SK-N-SH (cell line): ENCODE measurements around the gene NME5. TPM values are rescaled to one million over a fixed set of nuclear protein-coding genes. Genes with fewer than 3 reads are reported as not detected.

ENCODE experiments used
- CTCF ChIA-PET: fragments of 300-600, 350-600 bp; formaldehyde crosslinking; extraction: SDS; loops from one replicate; lab custom pipeline; 2021; lab: Yijun Ruan, JAX
- POLR2A ChIA-PET: fragments of 350-600 bp; sonication (Branson Sonifier 250); formaldehyde crosslinking; extraction: SDS; loops from one replicate; lab custom pipeline; 2020; ENCODE audit warnings: antibody characterized with exemption, inconsistent platforms; lab: Yijun Ruan, JAX
- DNase-seq: peaks from one replicate; pipeline ENCODE4 v3.0.0; 2012
- H2AFZ ChIP-seq: fragments of 200-600 bp; sonication (generic); 2 replicates; pipeline ENCODE4 v1.8.1; 2016; ENCODE audit warnings: antibody characterized with exemption, mild to moderate bottlenecking, low read depth
- H3F3A ChIP-seq: fragments of 200-600 bp; sonication (generic); replicated peaks from 2 replicates; pipeline ENCODE3; 2016; ENCODE audit warnings: antibody characterized with exemption, mild to moderate bottlenecking; ENCODE audit not compliant: insufficient read depth
- H3K27ac ChIP-seq, 2 experiments: fragments of 200-500 bp in 1 of 2; fragments of 200-600 bp in 1 of 2; sonication (Bioruptor generic) in 1 of 2; sonication (generic), shearing (Covaris generic) in 1 of 2; 2 replicates each; pipeline versions ENCODE4 v1.5.1 to v1.6.1; 2014 to 2016; ENCODE audit warnings: low read depth in 2 of 2, inconsistent platforms in 1 of 2, low read length in 1 of 2, mild to moderate bottlenecking in 1 of 2, mixed read lengths in 1 of 2
- H3K27me3 ChIP-seq: fragments of 200-600 bp; sonication (generic), shearing (Covaris generic); 2 replicates; pipeline ENCODE4 v1.6.1; 2016; ENCODE audit warnings: mixed run types; ENCODE audit not compliant: insufficient read depth
- H3K36me3 ChIP-seq, 2 experiments: fragments of 200-500 bp in 1 of 2; fragments of 200-600 bp in 1 of 2; sonication (Bioruptor generic) in 1 of 2; sonication (generic) in 1 of 2; replicated peaks in 1 of 2; 2 replicates each; pipeline versions ENCODE3 to v1.5.1; 2014 to 2016; ENCODE audit warnings: low read length in 1 of 2, mild to moderate bottlenecking in 1 of 2; ENCODE audit not compliant: insufficient read depth in 2 of 2, control insufficient read depth in 1 of 2
- H3K4me1 ChIP-seq, 2 experiments: fragments of 200-500 bp in 1 of 2; fragments of 200-600 bp in 1 of 2; sonication (Bioruptor generic) in 1 of 2; sonication (generic), shearing (Covaris generic) in 1 of 2; 2 replicates each; pipeline versions ENCODE4 v1.5.1 to v1.6.1; 2014 to 2016; ENCODE audit warnings: low read depth in 1 of 2, low read length in 1 of 2, mixed run types in 1 of 2; ENCODE audit not compliant: insufficient read depth in 2 of 2, control insufficient read depth in 1 of 2
- H3K4me2 ChIP-seq: fragments of 200-600 bp; sonication (generic), shearing (Covaris generic); 2 replicates; pipeline ENCODE4 v1.6.1; 2017; ENCODE audit warnings: mixed run types
- H3K4me3 ChIP-seq, 2 experiments: fragments of 200-500 bp in 1 of 2; fragments of 200-600 bp in 1 of 2; sonication (Bioruptor generic) in 1 of 2; sonication (generic), shearing (Covaris generic) in 1 of 2; 2 replicates each; pipeline versions ENCODE4 v1.5.1 to v1.8.1; 2014 to 2016; ENCODE audit warnings: low read depth in 2 of 2, inconsistent platforms in 1 of 2, low read length in 1 of 2, mild to moderate bottlenecking in 1 of 2, mixed read lengths in 1 of 2, moderate library complexity in 1 of 2
- H3K79me2 ChIP-seq: fragments of 200-600 bp; sonication (generic); 2 replicates; pipeline ENCODE4 v1.8.1; 2017; ENCODE audit warnings: mild to moderate bottlenecking; ENCODE audit not compliant: insufficient read depth
- H3K9ac ChIP-seq: fragments of 200-600 bp; sonication (generic); 2 replicates; pipeline ENCODE4 v1.6.1; 2017; ENCODE audit warnings: mixed run types
- H3K9me2 ChIP-seq: fragments of 200-600 bp; sonication (generic); 2 replicates; pipeline ENCODE4 v1.6.1; 2017; ENCODE audit warnings: mixed run types
- H3K9me3 ChIP-seq: fragments of 200-600 bp; sonication (generic); 2 replicates; pipeline ENCODE4 v1.6.1; 2017; ENCODE audit warnings: mixed run types, mild to moderate bottlenecking, moderate library complexity
- H4K20me1 ChIP-seq: fragments of 200-600 bp; sonication (generic); 2 replicates; pipeline ENCODE4 v1.6.1; 2017; ENCODE audit warnings: mild to moderate bottlenecking, mixed run types; ENCODE audit not compliant: insufficient read depth
- EP300 ChIP-seq, 2 experiments: IDR thresholded peaks; 2 replicates each; pipeline versions ENCODE4 v1.4.0 to v1.6.1; 2012; ENCODE audit warnings: borderline replicate concordance in 1 of 2, low read depth in 1 of 2, low read length in 1 of 2
- EZH2phosphoT487 ChIP-seq: fragments of 200-600 bp; sonication (generic); IDR thresholded peaks from 2 replicates; pipeline ENCODE4 v1.6.1; 2017; ENCODE audit warnings: low read depth, mixed run types, mild to moderate bottlenecking, antibody characterized with exemption, moderate library complexity, borderline replicate concordance
- FOSL2 ChIP-seq: IDR thresholded peaks from 2 replicates; pipeline ENCODE4 v1.4.0; 2012; ENCODE audit warnings: low read depth, mild to moderate bottlenecking, moderate library complexity, borderline replicate concordance
- FOXM1 ChIP-seq: IDR thresholded peaks from 2 replicates; pipeline ENCODE4 v1.4.0; 2012; ENCODE audit warnings: low read depth, mild to moderate bottlenecking
- IRF3 ChIP-seq: fragments of 150-350 bp; IDR thresholded peaks from 2 replicates; pipeline ENCODE4 v1.6.1; 2016; ENCODE audit warnings: mild to moderate bottlenecking, low read depth, low read length
- JUND ChIP-seq: IDR thresholded peaks from 2 replicates; pipeline ENCODE4 v1.4.0; 2012
- MXI1 ChIP-seq: IDR thresholded peaks from 2 replicates; pipeline ENCODE4 v1.6.1; 2012; ENCODE audit warnings: mild to moderate bottlenecking, low read depth, low read length, improper control_type of control experiment
- NFIC ChIP-seq: IDR thresholded peaks from 2 replicates; pipeline ENCODE4 v1.4.0; 2012; ENCODE audit warnings: borderline replicate concordance
- POLR2AphosphoS5 ChIP-seq: IDR thresholded peaks from 2 replicates; pipeline ENCODE4 v1.6.1; 2012; ENCODE audit warnings: low read depth, low read length
- RAD21 ChIP-seq: IDR thresholded peaks from 2 replicates; pipeline ENCODE4 v1.6.1; 2012; ENCODE audit warnings: mild to moderate bottlenecking, low read length
- SIN3A ChIP-seq: IDR thresholded peaks from 2 replicates; pipeline ENCODE4 v1.6.1; 2012; ENCODE audit warnings: low read depth, mild to moderate bottlenecking, low read length, moderate library complexity, borderline replicate concordance
- SMC3 ChIP-seq: IDR thresholded peaks from 2 replicates; pipeline ENCODE4 v1.6.1; 2012; ENCODE audit warnings: low read depth, low read length, improper control_type of control experiment
- TAF1 ChIP-seq: IDR thresholded peaks from 2 replicates; pipeline ENCODE4 v1.6.1; 2012; ENCODE audit warnings: low read depth, mild to moderate bottlenecking, low read length, moderate library complexity, borderline replicate concordance
- TCF12 ChIP-seq: IDR thresholded peaks from 2 replicates; pipeline ENCODE4 v1.4.0; 2012
- USF1 ChIP-seq: IDR thresholded peaks from 2 replicates; pipeline ENCODE4 v1.4.0; 2012; ENCODE audit warnings: low read depth, borderline replicate concordance
- YY1 ChIP-seq: IDR thresholded peaks from 2 replicates; pipeline ENCODE4 v1.4.0; 2012; ENCODE audit warnings: low read depth, mild to moderate bottlenecking
- WGBS: methylation state at CpG from one replicate; pipeline ENCODE4 v1.1.6; 2017; ENCODE audit warnings: low lambda C conversion rate; 5-methylcytosine and 5-hydroxymethylcytosine counted together
- polyA plus RNA-seq, 3 experiments: library from polyadenylated mRNA; depleted of rRNA; stranded (reverse); fragments of >200 nt; gene quantifications; 2 replicates each; pipeline ENCODE4 v1.2.3, GENCODE V29; 2012
- TF ChIP-seq, protein P1 (sequence below): IDR thresholded peaks from 2 replicates; pipeline ENCODE4 v1.4.0; 2012; ENCODE audit warnings: low read depth
- TF ChIP-seq, protein P2 (sequence below): fragments of 200-600 bp; sonication (generic); IDR thresholded peaks from 2 replicates; pipeline ENCODE4 v1.6.1; 2017; ENCODE audit warnings: antibody characterized with exemption, mild to moderate bottlenecking, moderate library complexity
- TF ChIP-seq, protein P3 (sequence below): IDR thresholded peaks from 2 replicates; pipeline ENCODE4 v1.4.0; 2012; ENCODE audit warnings: low read depth, borderline replicate concordance

Gene NME5
- polyA plus RNA-seq, 1 of the 3 experiments (the other 2 are of a cell fraction): 3.7 TPM

- TF ChIP-seq USF1 (no peak), TCF12 (no peak), EP300 (IDR thresholded peaks at IDR 0.05; ENCODE audit: borderline replicate concordance in 1 of 2, low read depth in 1 of 2, low read length in 1 of 2) (no peak), TAF1 (no peak), FOXM1 (no peak)
- TF ChIP-seq, protein P1, sequence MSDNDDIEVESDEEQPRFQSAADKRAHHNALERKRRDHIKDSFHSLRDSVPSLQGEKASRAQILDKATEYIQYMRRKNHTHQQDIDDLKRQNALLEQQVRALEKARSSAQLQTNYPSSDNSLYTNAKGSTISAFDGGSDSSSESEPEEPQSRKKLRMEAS: no peak
These were observed 21.5 kb upstream of the NME5 start (continued) for GRCh38 chr5:138160706-138161105.

GRCh38 chr5:138159666-138160065, 20.4 kb upstream of the NME5 start:
- TF ChIP-seq IRF3 (no peak), NFIC (no peak), EZH2phosphoT487 (no peak), TCF12 (no peak), MXI1 (no peak)
- TF ChIP-seq, all 33 proteins: peak for 0
- H3K27ac ChIP-seq: no peak overlapping the region
- peaks cover 16% of the 10 kb centered on the region for H3F3A ChIP-seq
- ChIA-PET CTCF (no interaction called here), POLR2A (no interaction called here)
- no peaks in the 10 kb centered on the region for H3K9me2 ChIP-seq
- H3K27me3 ChIP-seq: no peaks in the 10 kb centered on the region
- H3K9ac ChIP-seq: no peak overlapping the region
- no peaks in the 10 kb centered on the region for H3K9me3 ChIP-seq
- H3K36me3 ChIP-seq: peaks cover 73 to 78% of the 10 kb centered on the region in 2 experiments
- no peak overlapping the region for H3K4me3 ChIP-seq
- 0 out of 2 replicates have a peak, but pooled peaks cover 4% of the 10 kb centered on the region for H4K20me1 ChIP-seq
- DNase-seq: no peak
- no peak overlapping the region for H3K4me2 ChIP-seq
- WGBS: 99% methylated on average over 4 of the region's 5 CpGs
- no peak overlapping the region for H2AFZ ChIP-seq
- peaks cover 8% of the 10 kb centered on the region; the same call in 1 of the 2 replicates for H3K79me2 ChIP-seq
- no peaks in the 10 kb centered on the region for H3K4me1 ChIP-seq

GRCh38 chr5:138157626-138158025, 18.4 kb upstream of the NME5 start:
- 100% methylated on average over 1 of the region's 1 CpG for WGBS
- no peak overlapping the region for H3K4me2 ChIP-seq
- no peaks in the 10 kb centered on the region for H3K4me1 ChIP-seq
- no peaks in the 10 kb centered on the region for H3K9me2 ChIP-seq
- TF ChIP-seq EZH2phosphoT487 (no peak), NFIC (no peak), EP300 (IDR thresholded peaks at IDR 0.05; ENCODE audit: borderline replicate concordance in 1 of 2, low read depth in 1 of 2, low read length in 1 of 2) (no peak), FOXM1 (no peak), MXI1 (no peak), JUND (no peak), RAD21 (no peak), SIN3A (no peak), SMC3 (no peak), FOSL2 (no peak), YY1 (no peak), POLR2AphosphoS5 (no peak)
- TF ChIP-seq, protein P2, sequence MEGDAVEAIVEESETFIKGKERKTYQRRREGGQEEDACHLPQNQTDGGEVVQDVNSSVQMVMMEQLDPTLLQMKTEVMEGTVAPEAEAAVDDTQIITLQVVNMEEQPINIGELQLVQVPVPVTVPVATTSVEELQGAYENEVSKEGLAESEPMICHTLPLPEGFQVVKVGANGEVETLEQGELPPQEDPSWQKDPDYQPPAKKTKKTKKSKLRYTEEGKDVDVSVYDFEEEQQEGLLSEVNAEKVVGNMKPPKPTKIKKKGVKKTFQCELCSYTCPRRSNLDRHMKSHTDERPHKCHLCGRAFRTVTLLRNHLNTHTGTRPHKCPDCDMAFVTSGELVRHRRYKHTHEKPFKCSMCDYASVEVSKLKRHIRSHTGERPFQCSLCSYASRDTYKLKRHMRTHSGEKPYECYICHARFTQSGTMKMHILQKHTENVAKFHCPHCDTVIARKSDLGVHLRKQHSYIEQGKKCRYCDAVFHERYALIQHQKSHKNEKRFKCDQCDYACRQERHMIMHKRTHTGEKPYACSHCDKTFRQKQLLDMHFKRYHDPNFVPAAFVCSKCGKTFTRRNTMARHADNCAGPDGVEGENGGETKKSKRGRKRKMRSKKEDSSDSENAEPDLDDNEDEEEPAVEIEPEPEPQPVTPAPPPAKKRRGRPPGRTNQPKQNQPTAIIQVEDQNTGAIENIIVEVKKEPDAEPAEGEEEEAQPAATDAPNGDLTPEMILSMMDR: no peak
- TF ChIP-seq, protein P3, sequence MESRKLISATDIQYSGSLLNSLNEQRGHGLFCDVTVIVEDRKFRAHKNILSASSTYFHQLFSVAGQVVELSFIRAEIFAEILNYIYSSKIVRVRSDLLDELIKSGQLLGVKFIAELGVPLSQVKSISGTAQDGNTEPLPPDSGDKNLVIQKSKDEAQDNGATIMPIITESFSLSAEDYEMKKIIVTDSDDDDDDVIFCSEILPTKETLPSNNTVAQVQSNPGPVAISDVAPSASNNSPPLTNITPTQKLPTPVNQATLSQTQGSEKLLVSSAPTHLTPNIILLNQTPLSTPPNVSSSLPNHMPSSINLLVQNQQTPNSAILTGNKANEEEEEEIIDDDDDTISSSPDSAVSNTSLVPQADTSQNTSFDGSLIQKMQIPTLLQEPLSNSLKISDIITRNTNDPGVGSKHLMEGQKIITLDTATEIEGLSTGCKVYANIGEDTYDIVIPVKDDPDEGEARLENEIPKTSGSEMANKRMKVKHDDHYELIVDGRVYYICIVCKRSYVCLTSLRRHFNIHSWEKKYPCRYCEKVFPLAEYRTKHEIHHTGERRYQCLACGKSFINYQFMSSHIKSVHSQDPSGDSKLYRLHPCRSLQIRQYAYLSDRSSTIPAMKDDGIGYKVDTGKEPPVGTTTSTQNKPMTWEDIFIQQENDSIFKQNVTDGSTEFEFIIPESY: no peak
- TF ChIP-seq, protein P1: no peak
- H2AFZ ChIP-seq: no peak overlapping the region
- no peak overlapping the region for H3K27ac ChIP-seq
- no peak for DNase-seq
- POLR2A ChIA-PET: no interaction called here
- H3K79me2 ChIP-seq: no peaks in the 10 kb centered on the region
- peaks cover 53 to 58% of the 10 kb centered on the region in 2 experiments for H3K36me3 ChIP-seq
- H3K4me3 ChIP-seq: no peak overlapping the region
- peaks cover 20% of the 10 kb centered on the region for H3F3A ChIP-seq
- no peaks in the 10 kb centered on the region for H3K9me3 ChIP-seq
- H3K9ac ChIP-seq: no peak overlapping the region
- 0 out of 2 replicates have a peak, but pooled peaks cover 4% of the 10 kb centered on the region for H4K20me1 ChIP-seq
- CTCF ChIA-PET: no interaction called here
- no peaks in the 10 kb centered on the region for H3K27me3 ChIP-seq
